GM23248 (cell line): Measurements from ENCODE around the gene HSPG2. TPM values are rescaled to one million over a fixed set of nuclear protein-coding genes. Genes with fewer than 3 reads are reported as not detected.

Experiments used
- DNase-seq: peaks from one replicate; pipeline ENCODE4 v3.0.0-alpha.2; 2015
- H2AFZ ChIP-seq: fragments of 200-600 bp; sonication (generic); 2 replicates; pipeline ENCODE4 v1.6.1; 2016; ENCODE audit warnings: antibody characterized with exemption
- H3F3A ChIP-seq: fragments of 200-600 bp; sonication (generic); 2 replicates; pipeline ENCODE4 v1.6.1; 2016; ENCODE audit warnings: mild to moderate bottlenecking, antibody characterized with exemption, mixed run types; ENCODE audit not compliant: insufficient read depth
- H3K27ac ChIP-seq: fragments of 200-600 bp; sonication (generic); 2 replicates; pipeline ENCODE4 v1.5.1; 2016; ENCODE audit warnings: mild to moderate bottlenecking
- H3K27me3 ChIP-seq: fragments of 200-600 bp; sonication (generic); replicated peaks from 2 replicates; pipeline ENCODE4 v1.6.1; 2016; ENCODE audit warnings: mild to moderate bottlenecking; ENCODE audit not compliant: insufficient read depth
- H3K36me3 ChIP-seq: fragments of 200-600 bp; sonication (generic); 2 replicates; pipeline ENCODE4 v1.6.1; 2016; ENCODE audit warnings: low read depth, mild to moderate bottlenecking
- H3K4me1 ChIP-seq: fragments of 200-600 bp; sonication (generic); 2 replicates; pipeline ENCODE4 v1.6.1; 2016; ENCODE audit warnings: mild to moderate bottlenecking; ENCODE audit not compliant: insufficient read depth
- H3K4me2 ChIP-seq: fragments of 200-600 bp; sonication (generic); one replicate; pipeline ENCODE4 v1.6.1; 2016; ENCODE audit warnings: mild to moderate bottlenecking; ENCODE audit not compliant: unreplicated experiment
- H3K4me3 ChIP-seq: fragments of 200-600 bp; sonication (generic); 2 replicates; pipeline ENCODE4 v1.5.1; 2016; ENCODE audit warnings: mild to moderate bottlenecking
- H3K79me2 ChIP-seq: fragments of 200-600 bp; sonication (generic); 2 replicates; pipeline ENCODE4 v1.6.1; 2016; ENCODE audit warnings: mild to moderate bottlenecking; ENCODE audit not compliant: insufficient read depth
- H3K9ac ChIP-seq: fragments of 200-600 bp; sonication (generic); 2 replicates; pipeline ENCODE4 v1.6.1; 2016; ENCODE audit warnings: mild to moderate bottlenecking
- H3K9me2 ChIP-seq: fragments of 200-600 bp; sonication (generic); 2 replicates; pipeline ENCODE4 v1.6.1; 2016; ENCODE audit warnings: mixed run types, mild to moderate bottlenecking, moderate library complexity; ENCODE audit not compliant: insufficient read depth
- H3K9me3 ChIP-seq: fragments of 200-600 bp; sonication (generic); one replicate; pipeline ENCODE4 v1.6.1; 2017; ENCODE audit warnings: low read depth
- H4K20me1 ChIP-seq: fragments of 200-600 bp; sonication (generic); 2 replicates; pipeline ENCODE4 v1.6.0; 2016; ENCODE audit not compliant: insufficient read depth
- EZH2 ChIP-seq: fragments of 200-600 bp; sonication (generic); IDR thresholded peaks from 2 replicates; pipeline ENCODE4 v1.6.1; 2018; ENCODE audit warnings: antibody characterized with exemption, mild to moderate bottlenecking; ENCODE audit not compliant: insufficient read depth, poor library complexity, severe bottlenecking
- EZH2phosphoT487 ChIP-seq: fragments of 200-600 bp; sonication (generic); IDR thresholded peaks from 2 replicates; pipeline ENCODE4 v1.6.1; 2018; ENCODE audit warnings: antibody characterized with exemption, moderate library complexity, mild to moderate bottlenecking, low read depth; ENCODE audit not compliant: insufficient read depth
- WGBS, 2 experiments: methylation state at CpG; one replicate each; pipeline ENCODE4 v1.1.6; 2015 to 2017; ENCODE audit warnings: low lambda C conversion rate in 2 of 2, low coverage in 1 of 2; ENCODE audit errors: missing lambda C conversion rate in 2 of 2; 5-methylcytosine and 5-hydroxymethylcytosine counted together
- in situ Hi-C: fragments of 300-500 bp; cut with MboI; formaldehyde crosslinking; loops from 2 replicates; pipeline ENCODE4 v1.15.0; 2020
- polyA plus RNA-seq: library from polyadenylated mRNA; unstranded; fragments of >200 nt; fragmentation: Nextera tagmentation; extraction: Ambion mirVana; gene quantifications from 2 replicates; pipeline ENCODE4 v1.2.1, GENCODE V29; 2016
- total RNA-seq: library from RNA; depleted of rRNA; stranded (reverse); fragments of >200 nt; shearing (Covaris generic); gene quantifications from 2 replicates; pipeline ENCODE4 v1.2.3, GENCODE V29; 2014

Gene HSPG2
- total and polyA plus RNA-seq, 2 experiments from 2014 or later: 123 to 407 TPM

DNA sequence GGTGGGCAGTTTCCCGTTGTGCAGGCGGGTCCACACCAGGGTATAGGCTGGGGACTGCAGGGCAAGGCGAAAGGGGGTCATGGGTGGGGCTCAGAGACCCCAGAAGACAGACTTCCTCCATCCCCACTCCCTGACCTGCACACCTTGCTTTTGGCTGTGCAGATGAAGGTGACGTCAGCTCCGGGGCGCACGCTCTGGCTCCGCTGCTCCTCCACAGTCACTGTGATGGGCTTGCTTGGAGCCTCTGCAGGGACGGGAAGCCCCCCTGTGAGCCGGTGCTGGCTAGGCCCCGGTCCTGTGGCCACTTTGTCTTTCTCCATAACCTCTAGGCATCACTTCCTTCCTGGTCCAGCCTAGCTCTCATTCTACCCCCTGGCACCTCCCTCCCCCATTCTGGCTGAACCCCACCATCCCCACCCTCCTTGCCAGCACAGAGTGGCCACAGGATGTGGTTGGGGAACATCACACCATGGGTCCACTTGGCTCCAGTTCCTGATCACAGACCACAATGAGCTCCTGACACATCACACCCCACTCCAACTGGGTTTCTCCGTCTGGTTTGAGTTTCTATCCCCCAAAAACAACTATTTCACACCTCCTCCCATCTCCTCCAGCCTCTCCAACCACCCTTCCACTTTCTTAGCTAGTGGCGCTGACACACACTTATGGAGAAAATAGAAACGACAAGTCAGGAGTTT lies 79.8 kb downstream of the HSPG2 start:
- peak; percentile 74 for DNase-seq
- no peak overlapping the region for H3K4me2 ChIP-seq
- H3K9ac ChIP-seq: peak overlapping the region; percentile 10; the same call in 1 of the 2 replicates

DNA sequence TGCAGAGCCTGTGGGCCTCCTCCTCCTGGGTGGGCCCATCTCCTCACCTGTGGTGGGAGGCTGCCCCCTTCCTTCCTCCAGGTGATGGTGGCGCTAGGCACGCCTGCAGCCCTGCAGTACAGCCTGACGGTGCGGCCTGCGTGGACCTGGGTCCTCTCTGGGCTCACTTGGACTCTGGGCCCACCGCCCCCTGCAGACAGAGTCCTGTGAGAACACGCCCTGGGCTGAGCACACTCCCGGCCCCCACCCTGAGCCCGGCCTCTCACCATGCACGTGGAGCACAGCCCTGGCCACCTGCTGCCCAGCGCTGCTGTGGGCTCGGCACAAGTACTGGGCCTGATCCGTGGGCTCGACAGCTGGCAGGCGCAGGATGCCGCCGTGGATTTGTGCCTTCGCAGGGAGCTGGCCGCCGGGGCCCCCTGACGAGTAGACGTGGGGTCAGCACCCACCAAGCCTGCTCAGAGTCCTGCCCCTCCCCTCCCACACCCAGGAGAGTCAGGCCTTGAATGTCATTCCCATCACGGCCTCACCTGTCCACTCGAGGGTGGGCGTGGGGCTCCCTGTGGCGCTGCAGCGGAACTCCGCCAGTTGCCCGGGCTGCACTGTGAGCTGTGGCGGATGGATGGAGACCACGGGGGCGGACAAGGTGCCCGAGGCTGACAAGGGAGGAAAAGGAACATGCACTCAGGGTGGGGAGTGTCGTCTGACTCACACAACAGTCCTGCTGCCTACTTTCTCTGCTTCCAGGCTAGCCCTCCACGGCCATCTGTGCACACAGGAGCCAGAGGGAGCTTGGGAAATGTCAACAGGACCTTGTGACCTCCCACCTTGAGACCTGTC lies 81.6 kb downstream of the HSPG2 start:
- Histone ChIP-seq H3K4me1 (peaks cover 17% of the 10 kb centered on the region), H3K36me3 (peaks cover 44% of the 10 kb centered on the region), H3K27ac (no peak overlapping the region), H3K4me3 (no peak overlapping the region), H3K9me3 (no peaks in the 10 kb centered on the region), H3F3A (peaks cover 13% of the 10 kb centered on the region), H3K79me2 (peaks cover 25% of the 10 kb centered on the region), H2AFZ (no peak overlapping the region), H3K4me2 (no peak overlapping the region), H3K27me3 (no peaks in the 10 kb centered on the region), H4K20me1 (0 out of 2 replicates have a peak, but pooled peaks cover 4% of the 10 kb centered on the region), H3K9ac (no peak overlapping the region), H3K9me2 (no peaks in the 10 kb centered on the region)
- peak; percentile 26 for DNase-seq
- TF ChIP-seq EZH2phosphoT487 (no peak), EZH2 (no peak)
- in situ Hi-C loops: no loop called here
- WGBS, 2 experiments: 93% methylated on average over 28 to 35 of the region's 35 CpGs

More for the DNA sequence above, 79.8 kb downstream of the HSPG2 start:
- TF ChIP-seq EZH2 (no peak), EZH2phosphoT487 (no peak)
- Histone ChIP-seq H3F3A (peaks cover 30% of the 10 kb centered on the region), H3K9me2 (no peaks in the 10 kb centered on the region), H4K20me1 (0 out of 2 replicates have a peak, but pooled peaks cover 4% of the 10 kb centered on the region), H3K27me3 (no peaks in the 10 kb centered on the region), H3K4me1 (peaks cover 24% of the 10 kb centered on the region), H3K4me3 (no peak overlapping the region), H3K27ac (peak overlapping the region; percentile 68), H3K9me3 (no peaks in the 10 kb centered on the region), H3K36me3 (peaks cover 48% of the 10 kb centered on the region), H3K79me2 (peaks cover 32% of the 10 kb centered on the region), H2AFZ (no peak overlapping the region)
- 84 to 86% methylated on average over 11 to 14 of the region's 14 CpGs for WGBS, 2 experiments
- in situ Hi-C loops: no loop called here

DNA sequence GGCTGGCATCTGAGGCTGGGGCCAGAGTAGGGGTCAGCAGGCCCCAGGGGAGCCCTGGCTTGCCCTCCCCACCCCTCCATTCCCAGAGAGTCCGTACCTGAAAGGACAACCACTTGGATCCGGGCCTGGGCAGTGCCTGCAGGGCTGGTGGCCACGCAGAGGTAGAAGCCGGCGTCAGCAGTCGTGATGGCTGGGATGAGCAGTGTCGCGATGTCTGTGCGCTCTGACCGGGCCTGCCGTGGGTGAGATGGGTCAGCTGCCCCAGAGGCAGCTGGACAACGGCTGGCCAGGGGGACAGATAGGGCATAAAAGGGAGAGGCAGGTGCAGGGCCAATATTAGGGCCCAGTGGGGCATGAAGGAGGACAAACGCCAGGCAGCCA lies 82.4 kb downstream of the HSPG2 start:
- Histone ChIP-seq H3K4me2 (no peak overlapping the region), H3K79me2 (peaks cover 17% of the 10 kb centered on the region; the same call in 1 of the 2 replicates), H3K27ac (no peak overlapping the region), H3K9me3 (no peaks in the 10 kb centered on the region), H3K4me1 (peaks cover 17% of the 10 kb centered on the region), H3K4me3 (no peak overlapping the region), H3F3A (peaks cover 11% of the 10 kb centered on the region), H3K36me3 (peaks cover 37% of the 10 kb centered on the region), H2AFZ (no peak overlapping the region), H3K9me2 (no peaks in the 10 kb centered on the region), H4K20me1 (0 out of 2 replicates have a peak, but pooled peaks cover 4% of the 10 kb centered on the region), H3K9ac (no peak overlapping the region), H3K27me3 (no peaks in the 10 kb centered on the region)
- DNase-seq: no peak
- TF ChIP-seq EZH2phosphoT487: no peak
- TF ChIP-seq EZH2: no peak
- in situ Hi-C loops: no loop called here
- 87 to 88% methylated on average over 13 of the region's 13 CpGs for WGBS, 2 experiments

DNA sequence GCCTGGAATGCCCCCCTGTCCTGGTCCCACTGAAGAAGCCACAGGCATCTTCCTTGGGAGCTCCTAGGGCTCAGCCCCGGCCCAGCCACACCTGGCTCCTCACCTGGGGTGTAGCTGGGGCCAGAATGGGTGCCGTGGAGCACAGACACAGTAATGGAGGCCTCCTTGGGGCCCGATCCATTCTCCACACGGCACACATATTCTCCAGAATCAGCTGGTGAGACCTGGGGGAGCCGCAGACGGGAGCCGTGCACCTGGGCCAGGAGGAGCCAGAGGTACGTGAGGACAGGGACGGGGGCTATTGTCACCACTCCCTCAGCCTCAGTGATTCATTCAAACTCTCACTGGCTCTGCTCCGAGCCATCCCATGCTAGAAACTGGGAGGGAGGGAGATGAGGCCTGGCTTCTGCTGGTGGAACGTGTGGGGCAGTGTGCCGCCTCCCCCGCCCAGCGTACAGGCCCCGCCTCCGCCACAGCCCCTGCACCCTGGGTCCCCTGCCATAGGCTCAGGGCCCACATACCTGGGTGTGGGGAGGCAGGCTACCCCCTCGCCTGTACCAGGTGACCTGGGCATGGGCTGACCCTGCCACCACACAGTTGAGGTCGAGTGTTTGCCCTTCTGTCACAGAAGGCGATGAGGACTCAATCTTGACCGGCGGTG lies 82.9 kb downstream of the HSPG2 start:
- Histone ChIP-seq H3K4me1 (peaks cover 17% of the 10 kb centered on the region), H3K27ac (no peak overlapping the region), H3K27me3 (no peaks in the 10 kb centered on the region), H3K9me3 (no peaks in the 10 kb centered on the region), H3F3A (peaks cover 11% of the 10 kb centered on the region), H4K20me1 (0 out of 2 replicates have a peak, but pooled peaks cover 4% of the 10 kb centered on the region), H3K36me3 (peaks cover 34% of the 10 kb centered on the region), H3K9ac (no peak overlapping the region), H3K79me2 (peaks cover 16% of the 10 kb centered on the region; the same call in 1 of the 2 replicates), H2AFZ (no peak overlapping the region), H3K9me2 (no peaks in the 10 kb centered on the region), H3K4me2 (no peak overlapping the region), H3K4me3 (no peak overlapping the region)
- 93 to 94% methylated on average over 21 of the region's 21 CpGs for WGBS, 2 experiments
- in situ Hi-C loops: no loop called here
- DNase-seq: no peak
- TF ChIP-seq EZH2phosphoT487 (no peak), EZH2 (no peak)
